Transverse colon (tissue), 4 donors: ENCODE measurements around the gene LMX1B. TPM values are rescaled to one million over a fixed set of nuclear protein-coding genes. Genes with fewer than 3 reads are reported as not detected.

Source experiments
- DNase-seq: peaks from one replicate; pipeline ENCODE4 v3.0.0-alpha.2; 2019
- H3K27ac ChIP-seq, 4 donors: fragments of 200-600 bp; sonication (generic); 2 replicates each; pipeline ENCODE4 v1.5.1; 2016 to 2018; ENCODE audit warnings: inconsistent platforms in 4 of 4
- H3K27me3 ChIP-seq: fragments of 200-600 bp; sonication (generic); 2 replicates; pipeline ENCODE4 v1.5.1; 2017; ENCODE audit warnings: inconsistent platforms
- H3K36me3 ChIP-seq, 4 donors: fragments of 200-600 bp; sonication (generic); 2 replicates each; pipeline ENCODE4 v1.5.1; 2017 to 2019; ENCODE audit warnings: inconsistent platforms in 4 of 4
- H3K4me1 ChIP-seq, 4 donors: fragments of 200-600 bp; sonication (generic); 2 replicates each; pipeline ENCODE4 v1.5.1; 2017 to 2020; ENCODE audit warnings: inconsistent platforms in 4 of 4
- H3K4me3 ChIP-seq, 4 donors: fragments of 200-600 bp; sonication (generic); 1 replicate in 1 of 4; 2 replicates in 3 of 4; pipeline versions ENCODE4 v1.5.1 to v1.6.1; 2017 to 2019; ENCODE audit warnings: inconsistent platforms in 4 of 4
- H3K9me3 ChIP-seq, 2 donors: fragments of 200-600 bp; sonication (generic); 2 replicates each; pipeline ENCODE4 v1.5.1; 2017 to 2019; ENCODE audit warnings: inconsistent platforms in 2 of 2
- CTCF ChIP-seq, 5 experiments: fragments of 200-600 bp in 3 of 5; fragments of 450-650 bp in 2 of 5; sonication (generic) in 3 of 5; IDR thresholded peaks; 1 replicate in 2 of 5; 2 replicates in 3 of 5; pipeline ENCODE4 v1.5.1; 2016 to 2017; ENCODE audit warnings: antibody characterized with exemption in 5 of 5, inconsistent platforms in 3 of 5, mild to moderate bottlenecking in 2 of 5, moderate library complexity in 1 of 5
- EP300 ChIP-seq: sonication (generic); formaldehyde crosslinking; IDR thresholded peaks from one replicate; pipeline ENCODE4 v1.6.1; 2017; ENCODE audit warnings: antibody characterized with exemption, low read depth
- POLR2A ChIP-seq: fragments of 450-650 bp; IDR thresholded peaks from one replicate; pipeline ENCODE4 v1.6.1; 2016; ENCODE audit warnings: antibody characterized with exemption, mild to moderate bottlenecking, moderate library complexity
- POLR2AphosphoS5 ChIP-seq, 3 donors: sonication (generic); formaldehyde crosslinking; IDR thresholded peaks; one replicate each; pipeline ENCODE4 v1.6.1; 2016; ENCODE audit warnings: antibody characterized with exemption in 3 of 3
- WGBS, 2 donors: methylation state at CpG; one replicate each; pipeline ENCODE4 v1.1.5; 2018; ENCODE audit warnings: low coverage in 1 of 2; 5-methylcytosine and 5-hydroxymethylcytosine counted together
- in situ Hi-C, 4 donors: fragments of 200-750 bp; cut with MboI; loops; one replicate each; pipeline versions ENCODE4 v1.15.0 to v1.15.1; 2017; ENCODE audit warnings: low sequenced_read_pairs in 3 of 4, low pct_ligation_motif_present in 1 of 4, low pct_unique_long_range_greater_than_20kb in 1 of 4
- intact Hi-C: fragments of 100-400 bp; cut with DNase I; formaldehyde crosslinking; loops from one replicate; pipeline ENCODE4 v1.15.1; 2023; ENCODE audit warnings: low total_unique reads
- total RNA-seq, 4 donors: library from RNA; depleted of rRNA; stranded (reverse); fragments of >200 nt; gene quantifications; one replicate each; pipeline ENCODE4 v1.1.0, GENCODE V29; 2016

LMX1B gene
- total RNA-seq, 4 donors from 2014 or later = 0.64 TPM; not detected in 3

DNA sequence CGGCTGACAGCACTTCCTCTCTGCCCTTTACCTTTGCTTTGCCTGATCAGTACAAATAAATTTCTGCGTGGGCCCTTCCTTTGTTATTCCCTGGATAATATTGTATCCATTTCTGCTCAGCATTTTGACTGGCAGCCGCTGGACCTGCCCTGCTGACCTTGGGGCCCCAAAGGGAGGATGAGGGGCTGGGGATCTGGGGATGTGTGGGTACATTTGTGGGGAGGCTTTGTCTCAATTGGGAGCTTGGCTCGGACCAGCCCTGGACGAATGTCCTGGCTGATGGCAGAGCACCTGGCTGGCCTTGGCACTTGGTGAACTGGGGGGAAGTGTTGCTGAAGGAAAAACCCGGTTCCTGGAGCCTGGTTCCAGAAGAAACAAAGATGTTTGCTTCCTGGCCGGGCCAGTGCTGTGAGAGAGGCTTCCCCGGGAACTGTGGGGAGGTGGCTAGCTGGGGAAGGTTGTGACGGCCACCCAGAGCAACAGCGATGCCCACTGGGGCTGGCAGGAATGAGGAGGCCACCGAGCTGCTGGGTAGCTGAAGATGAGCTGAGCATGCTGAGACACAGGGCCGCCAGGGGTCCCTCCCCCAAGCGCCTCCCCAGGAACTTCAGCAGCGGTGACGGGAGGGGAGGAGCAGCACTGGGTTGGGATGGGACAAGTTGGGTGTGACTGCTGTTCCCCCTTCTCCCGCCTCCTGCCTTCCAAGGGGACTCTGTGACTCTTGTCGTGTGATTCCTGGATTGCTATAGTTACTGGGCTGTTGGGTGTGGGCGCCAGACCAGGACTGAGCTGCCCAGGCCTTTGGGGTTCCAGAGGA lies 8.4 kb downstream of the LMX1B start:
- in situ Hi-C loops = loop anchor here in 1 of 4 donors (25.0 kb wide), 1 partner anchor 165 kb away; no protein-coding TSS in a partner anchor
- peaks cover 100% of the 10 kb centered on the region for H3K27me3 ChIP-seq

GRCh38 chr9:126623314-126623666 lies 9.6 kb downstream of the LMX1B start:
- intact Hi-C loops = no loop called here
- H3K27me3 ChIP-seq = peaks cover 100% of the 10 kb centered on the region
- in situ Hi-C loops = loop anchor here in 1 of 4 donors (25.0 kb wide), 1 partner anchor 164 kb away; no protein-coding TSS in a partner anchor
- H3K9me3 ChIP-seq = no peaks in the 10 kb centered on the region
- TF ChIP-seq POLR2AphosphoS5 (IDR thresholded peaks at IDR 0.05) = no peak
- H3K36me3 ChIP-seq = no peaks in the 10 kb centered on the region
- H3K4me3 ChIP-seq = no peak overlapping the region
- no peak overlapping the region for H3K27ac ChIP-seq
- peaks cover 0 to 33% (median 12%) of the 10 kb centered on the region in 4 donors for H3K4me1 ChIP-seq
- no peak for DNase-seq
- 23% methylated on average over 9 of the region's 9 CpGs; no CpG with 5 or more reads in 1 of the 2 donors for WGBS, 2 donors

More for the DNA sequence above, 8.4 kb downstream of the LMX1B start:
- Histone ChIP-seq H3K4me3 (no peak overlapping the region), H3K27ac (no peak overlapping the region), H3K36me3 (no peaks in the 10 kb centered on the region), H3K4me1 (peaks cover 0 to 38% (median 12%) of the 10 kb centered on the region in 4 donors), H3K9me3 (no peaks in the 10 kb centered on the region)
- intact Hi-C loops = no loop called here
- WGBS, 2 donors = 12 to 21% methylated on average over 2 to 14 of the region's 18 CpGs
- TF ChIP-seq EP300 (no peak), POLR2A (no peak), CTCF (IDR thresholded peaks at IDR 0.05) (no peak), POLR2AphosphoS5 (IDR thresholded peaks at IDR 0.05) (no peak)
- no peak for DNase-seq

DNA sequence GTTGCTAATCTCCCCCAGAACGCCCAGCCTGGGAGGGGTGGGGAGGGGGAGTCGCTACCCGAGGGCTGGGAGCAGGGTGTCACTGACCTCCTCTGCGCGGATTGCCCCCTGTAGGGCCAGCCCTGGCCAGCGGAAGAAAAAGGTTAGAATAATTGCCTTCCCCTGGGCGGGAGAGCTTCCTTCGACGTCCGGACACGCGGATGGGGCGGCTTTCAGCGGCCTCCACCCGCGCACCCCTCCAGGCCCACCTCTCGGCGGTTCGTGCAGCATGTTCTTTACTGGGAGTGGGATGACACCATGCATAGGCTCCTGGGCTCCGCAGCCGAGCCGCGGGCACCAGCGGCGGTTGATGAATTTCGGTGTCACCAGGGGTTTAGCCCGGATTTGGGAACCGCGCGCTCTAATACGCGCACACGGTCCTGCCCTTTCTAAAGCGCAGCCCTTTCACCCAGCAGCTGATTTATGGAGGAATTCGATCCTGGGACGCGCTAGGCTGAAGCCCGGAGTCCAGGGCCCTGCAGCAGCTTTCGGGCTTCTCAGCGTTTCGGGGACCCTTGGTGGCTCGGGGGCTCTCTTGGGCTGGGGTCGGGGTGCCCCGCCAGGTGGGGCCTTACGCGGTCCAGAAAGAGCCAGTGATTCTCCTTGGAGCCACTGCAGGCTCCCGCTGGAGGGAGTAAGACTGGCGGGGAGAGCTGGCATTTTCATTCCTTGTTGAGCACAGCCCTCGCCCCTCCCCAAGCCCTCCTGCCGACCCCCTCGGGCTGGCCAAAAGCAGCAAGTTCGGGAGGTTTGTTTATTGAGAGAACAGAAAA lies 10.1 kb downstream of the LMX1B start:
- in situ Hi-C loops = loop anchor here in 1 of 4 donors (25.0 kb wide), 1 partner anchor 163 kb away; no protein-coding TSS in a partner anchor
- peaks cover 0 to 27% (median 12%) of the 10 kb centered on the region in 4 donors for H3K4me1 ChIP-seq
- no peak overlapping the region for H3K27ac ChIP-seq
- 21% methylated on average over 52 of the region's 52 CpGs; no CpG with 5 or more reads in 1 of the 2 donors for WGBS, 2 donors
- no peaks in the 10 kb centered on the region for H3K9me3 ChIP-seq
- H3K27me3 ChIP-seq = peaks cover 100% of the 10 kb centered on the region
- TF ChIP-seq POLR2A (no peak), CTCF (IDR thresholded peaks at IDR 0.05) (no peak), POLR2AphosphoS5 (IDR thresholded peaks at IDR 0.05) (no peak), EP300 (no peak)
- no peaks in the 10 kb centered on the region for H3K36me3 ChIP-seq
- no peak for DNase-seq
- intact Hi-C loops = no loop called here
- no peak overlapping the region for H3K4me3 ChIP-seq

GRCh38 chr9:126624479-126624826 lies 10.7 kb downstream of the LMX1B start:
- Histone ChIP-seq H3K27me3 (peaks cover 100% of the 10 kb centered on the region), H3K36me3 (no peaks in the 10 kb centered on the region), H3K9me3 (no peaks in the 10 kb centered on the region), H3K4me1 (peaks cover 0 to 26% (median 12%) of the 10 kb centered on the region in 4 donors), H3K4me3 (no peak overlapping the region), H3K27ac (no peak overlapping the region)
- DNase-seq = no peak
- TF ChIP-seq POLR2A (no peak), POLR2AphosphoS5 (IDR thresholded peaks at IDR 0.05) (no peak), CTCF (IDR thresholded peaks at IDR 0.05) (no peak), EP300 (no peak)
- intact Hi-C loops = no loop called here
- WGBS, 2 donors = 21 to 29% methylated on average over 3 to 18 of the region's 18 CpGs
- in situ Hi-C loops = loop anchor here in 1 of 4 donors (25.0 kb wide), 1 partner anchor 163 kb away; no protein-coding TSS in a partner anchor
